ENCODE measurements around the gene ZNF471.
A peak's percentile ranks its signal among the peaks of the same experiment; 100 is the strongest.

Gene ZNF471

GRCh38 chr19:56507446-56508289, at the start of gene ZNF471:
ZNF471 (plus strand) TSS chr19:56507855; CDS start chr19:56511572, 3,717 bp downstream.
- peak; percentile 96 for DNase-seq

DNA sequence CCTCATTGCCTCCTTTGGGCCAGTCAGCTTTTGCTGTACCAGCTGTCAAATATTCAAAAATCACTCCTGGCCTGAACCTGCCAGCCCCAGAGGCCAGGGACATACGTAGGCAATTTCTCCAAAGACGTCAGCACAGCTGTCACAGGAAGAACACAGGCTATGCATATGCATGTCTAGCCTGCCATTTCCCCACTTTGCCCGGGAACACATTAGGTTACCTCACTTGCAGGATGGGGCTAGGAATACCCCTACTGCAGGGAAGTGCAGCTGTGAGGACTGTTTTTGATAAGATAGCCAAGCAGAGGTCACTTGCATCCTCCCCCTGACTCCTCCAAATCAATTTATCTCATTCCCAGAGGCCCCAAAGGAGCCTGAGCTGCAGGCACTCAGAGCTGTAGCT, 33.3 kb upstream of the ZNF471 start:
- DNase-seq = no peak

- no peak for DNase-seq
Measured at GRCh38 chr19:56476093-56476492, 31.6 kb upstream of the ZNF471 start.

DNA sequence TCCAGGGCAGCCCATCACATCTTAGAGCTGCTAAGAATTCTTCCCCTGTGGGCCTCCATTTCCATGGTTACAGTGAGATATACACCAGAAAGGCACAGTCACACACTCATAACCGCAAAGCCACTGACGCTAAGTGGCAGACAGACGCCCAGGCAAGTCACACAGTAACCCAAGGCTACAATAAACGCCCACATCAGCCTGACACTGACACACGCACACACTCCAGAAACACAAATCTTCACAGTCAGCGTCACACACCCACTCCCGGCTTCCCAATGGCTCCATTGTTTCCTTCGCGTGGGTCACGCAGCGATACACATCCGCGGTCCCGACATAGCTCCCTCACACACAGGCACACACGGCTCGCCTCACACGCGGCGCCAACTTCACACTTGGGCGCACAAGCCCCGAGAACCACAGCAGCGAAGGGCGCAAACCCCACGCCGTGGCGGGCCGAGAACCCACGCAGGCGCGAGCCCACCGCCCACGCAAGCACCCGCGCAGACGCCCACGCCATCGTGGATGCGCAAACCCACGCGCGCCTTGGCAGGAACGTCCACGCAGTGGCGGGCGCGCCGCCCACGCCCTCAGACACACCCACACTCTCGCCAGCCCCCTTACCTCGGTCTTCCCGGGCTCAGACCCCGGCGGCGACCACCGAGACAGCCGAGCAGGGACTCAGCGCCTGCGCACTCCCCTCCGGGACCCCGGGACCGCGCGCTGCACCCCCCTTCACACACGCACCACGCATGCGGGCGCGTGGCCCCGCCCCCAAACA, 30.8 kb upstream of the ZNF471 start, which contains the start of gene ZNF667:
TSS of gene ZNF667 (minus strand) at position 695 of the 778 bp plus-strand sequence. CDS start 14,975 bp downstream, outside the sequence.
- no peak for DNase-seq

GRCh38 chr19:56477429-56478338, 30.0 kb upstream of the ZNF471 start:
- DNase-seq = peak; percentile 94

GRCh38 chr19:56491399-56491798, 16.3 kb upstream of the ZNF471 start:
- DNase-seq = no peak

DNA sequence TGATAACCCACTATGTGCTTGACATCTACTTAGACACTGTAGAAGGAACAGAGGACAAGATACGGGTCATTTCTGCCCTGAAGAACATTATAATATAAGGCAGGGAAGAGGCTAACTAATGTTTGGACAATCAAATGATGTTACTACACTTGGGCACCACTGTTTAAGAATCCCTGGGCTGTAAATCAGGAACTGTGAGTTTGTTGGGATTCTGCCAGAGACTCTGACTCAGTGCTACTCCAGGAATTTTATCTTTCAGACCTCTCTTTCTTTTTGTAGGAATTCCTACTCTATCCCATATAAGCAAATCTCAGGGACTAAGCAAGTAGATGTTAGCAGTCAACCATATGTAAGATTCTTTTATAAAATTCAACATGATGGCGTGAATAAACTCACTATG, 3.1 kb upstream of the ZNF471 start:
- no peak for DNase-seq

- DNase-seq = peak; percentile 23
Measured at GRCh38 chr19:56508290-56508778, 679 bp downstream of the ZNF471 start.

GRCh38 chr19:56525214-56525860, 17.7 kb downstream of the ZNF471 start:
- DNase-seq = no peak

GRCh38 chr19:56537442-56537841, 29.8 kb downstream of the ZNF471 start:
- DNase-seq = no peak

GRCh38 chr19:56538254-56538760, 30.7 kb downstream of the ZNF471 start:
- peak; percentile 78 for DNase-seq

GRCh38 chr19:56538761-56539263, 31.2 kb downstream of the ZNF471 start, which contains the start of gene ZFP28:
ZFP28 (plus strand) TSS chr19:56538948; CDS start chr19:56539019, 71 bp downstream.
- DNase-seq = peak; percentile 58

- no peak for DNase-seq
Measured at GRCh38 chr19:56543776-56544175, 36.1 kb downstream of the ZNF471 start.

- DNase-seq = no peak
Measured at GRCh38 chr19:56547535-56547934, 39.9 kb downstream of the ZNF471 start.

- DNase-seq = no peak
Measured at GRCh38 chr19:56554272-56554869, 46.7 kb downstream of the ZNF471 start.

DNA sequence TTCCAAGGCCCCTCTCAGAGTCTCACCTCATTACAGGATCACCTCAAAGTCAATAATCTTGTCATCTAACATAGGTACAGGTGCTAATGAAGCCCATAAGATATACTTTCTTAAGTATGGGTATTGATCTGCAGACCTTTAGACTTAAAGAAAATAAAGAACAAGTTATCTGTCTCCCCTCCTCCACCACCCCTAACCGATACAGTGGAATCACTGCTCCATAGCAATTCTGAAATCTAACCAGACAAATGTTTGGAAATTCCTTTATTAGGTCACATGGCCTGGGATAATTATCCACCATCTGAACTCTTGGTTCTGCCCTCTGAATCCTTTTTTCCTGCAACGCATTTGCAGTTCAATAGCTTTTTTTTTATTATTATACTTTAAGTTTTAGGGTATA, 55.1 kb downstream of the ZNF471 start:
- no peak for DNase-seq

DNA sequence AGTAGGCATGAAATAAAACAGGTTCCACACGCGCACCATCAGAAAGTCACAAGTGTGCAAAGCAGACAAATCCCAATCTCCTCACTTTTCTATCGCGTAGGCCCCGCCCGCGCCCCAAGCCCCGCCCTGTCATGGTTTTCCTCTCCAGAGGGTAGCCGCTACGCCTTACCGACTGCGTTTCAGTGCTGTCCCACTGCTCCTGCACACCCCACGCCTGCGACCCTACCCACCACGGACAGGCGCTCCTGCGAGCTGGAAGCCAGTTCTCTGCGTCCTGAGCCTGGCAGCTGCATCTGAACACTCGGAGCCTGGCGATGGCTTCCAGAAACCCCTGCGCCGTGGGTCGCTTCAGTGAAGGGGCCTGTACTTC, 59.2 kb downstream of the ZNF471 start:
- DNase-seq = peak; percentile 57

GRCh38 chr19:56567274-56568120, 59.8 kb downstream of the ZNF471 start, which contains the start of gene ZNF470:
ZNF470 (plus strand) TSS chr19:56567468; CDS start chr19:56570312, 2,844 bp downstream.
- DNase-seq = peak; percentile 87

- no peak for DNase-seq
Measured at GRCh38 chr19:56572589-56572988, 64.9 kb downstream of the ZNF471 start.

GRCh38 chr19:56573914-56574313, 66.3 kb downstream of the ZNF471 start:
- no peak for DNase-seq
